GM21529 (cell line): ENCODE results near the gene IL37.
A peak's percentile ranks its signal among the peaks of the same experiment; 100 is the strongest.

Source experiments
- ATAC-seq: cut with Tn5 transposase; IDR thresholded peaks from one replicate; pipeline ENCODE4 v1.9.1; 2021; ENCODE audit not compliant: unreplicated experiment

Gene IL37, protein sequence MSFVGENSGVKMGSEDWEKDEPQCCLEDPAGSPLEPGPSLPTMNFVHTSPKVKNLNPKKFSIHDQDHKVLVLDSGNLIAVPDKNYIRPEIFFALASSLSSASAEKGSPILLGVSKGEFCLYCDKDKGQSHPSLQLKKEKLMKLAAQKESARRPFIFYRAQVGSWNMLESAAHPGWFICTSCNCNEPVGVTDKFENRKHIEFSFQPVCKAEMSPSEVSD

DNA sequence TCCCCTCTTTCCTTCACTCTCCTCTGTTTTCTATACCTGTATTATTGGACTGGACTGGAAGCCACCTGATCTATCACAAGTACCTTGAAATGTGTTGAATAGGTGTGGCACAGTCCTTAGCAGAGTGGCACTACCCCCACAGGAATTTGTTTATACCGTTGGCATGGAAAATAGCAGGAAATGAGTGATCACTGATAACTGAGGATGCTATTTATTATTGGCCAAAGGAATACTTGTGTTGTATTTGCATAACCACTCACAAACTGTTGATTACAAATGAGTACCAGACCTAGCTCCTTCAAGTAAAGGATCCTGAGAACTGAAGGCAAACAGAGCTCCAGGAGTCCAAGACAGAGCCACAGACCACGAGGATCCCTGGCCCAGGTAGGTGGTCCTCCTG lies at the start of gene IL37:
Gene IL37 (plus strand): TSS at position 301 of the 400 bp plus-strand sequence. CDS start 1,848 bp downstream, outside the sequence.
- no peak for ATAC-seq

DNA sequence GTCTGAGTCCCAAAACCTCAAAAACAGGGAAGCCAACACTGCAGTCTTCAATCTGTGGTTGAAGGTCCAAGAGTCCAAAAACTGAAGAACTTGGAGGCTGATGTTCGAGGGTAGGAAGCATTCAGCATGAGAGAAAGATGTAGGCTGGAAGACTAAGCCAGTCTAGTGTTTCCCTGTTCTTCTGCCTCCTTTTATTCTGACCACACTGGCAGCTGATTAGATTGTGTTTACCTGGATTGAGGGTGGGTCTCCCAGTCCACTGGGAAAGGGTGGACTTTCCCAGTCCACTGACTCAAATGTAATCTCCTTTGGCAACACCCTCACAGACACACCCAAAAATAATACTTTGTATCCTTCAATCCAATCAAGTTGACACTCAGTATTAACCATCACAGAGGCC lies 46.9 kb upstream of the IL37 start:
- ATAC-seq, result no peak

DNA sequence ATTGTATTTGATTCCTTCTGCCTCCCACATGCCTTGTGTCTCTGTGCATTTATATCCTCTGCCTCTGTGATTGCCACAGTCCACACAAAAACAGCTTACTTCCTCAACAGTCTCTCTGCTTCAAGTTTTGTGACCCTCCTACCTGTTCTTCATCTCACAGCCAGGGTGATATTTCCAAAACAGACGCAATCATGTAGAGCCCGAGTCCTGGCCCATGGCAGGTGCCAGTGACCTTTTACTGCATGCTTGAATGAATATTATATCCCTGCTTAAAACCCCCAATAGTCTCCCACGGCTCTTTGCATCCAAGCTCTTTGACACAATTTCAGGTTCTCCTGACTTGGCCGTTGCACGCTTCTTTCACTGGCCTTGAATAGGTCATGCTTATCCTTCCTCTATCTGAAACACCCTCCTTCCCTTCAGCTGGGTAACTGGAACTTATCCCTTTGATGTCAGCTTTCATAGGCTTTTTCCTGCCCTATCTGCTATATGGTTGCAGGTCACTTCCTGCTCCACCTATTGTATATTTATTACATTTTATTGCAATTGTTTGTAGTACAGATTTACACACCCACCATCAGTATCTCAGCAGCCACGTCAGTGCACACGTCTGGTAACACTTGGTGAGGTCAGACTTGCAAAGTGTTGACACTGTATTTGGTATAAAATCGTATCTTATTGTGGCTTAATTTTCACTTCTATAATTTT lies 44.7 kb upstream of the IL37 start:
- no peak for ATAC-seq

DNA sequence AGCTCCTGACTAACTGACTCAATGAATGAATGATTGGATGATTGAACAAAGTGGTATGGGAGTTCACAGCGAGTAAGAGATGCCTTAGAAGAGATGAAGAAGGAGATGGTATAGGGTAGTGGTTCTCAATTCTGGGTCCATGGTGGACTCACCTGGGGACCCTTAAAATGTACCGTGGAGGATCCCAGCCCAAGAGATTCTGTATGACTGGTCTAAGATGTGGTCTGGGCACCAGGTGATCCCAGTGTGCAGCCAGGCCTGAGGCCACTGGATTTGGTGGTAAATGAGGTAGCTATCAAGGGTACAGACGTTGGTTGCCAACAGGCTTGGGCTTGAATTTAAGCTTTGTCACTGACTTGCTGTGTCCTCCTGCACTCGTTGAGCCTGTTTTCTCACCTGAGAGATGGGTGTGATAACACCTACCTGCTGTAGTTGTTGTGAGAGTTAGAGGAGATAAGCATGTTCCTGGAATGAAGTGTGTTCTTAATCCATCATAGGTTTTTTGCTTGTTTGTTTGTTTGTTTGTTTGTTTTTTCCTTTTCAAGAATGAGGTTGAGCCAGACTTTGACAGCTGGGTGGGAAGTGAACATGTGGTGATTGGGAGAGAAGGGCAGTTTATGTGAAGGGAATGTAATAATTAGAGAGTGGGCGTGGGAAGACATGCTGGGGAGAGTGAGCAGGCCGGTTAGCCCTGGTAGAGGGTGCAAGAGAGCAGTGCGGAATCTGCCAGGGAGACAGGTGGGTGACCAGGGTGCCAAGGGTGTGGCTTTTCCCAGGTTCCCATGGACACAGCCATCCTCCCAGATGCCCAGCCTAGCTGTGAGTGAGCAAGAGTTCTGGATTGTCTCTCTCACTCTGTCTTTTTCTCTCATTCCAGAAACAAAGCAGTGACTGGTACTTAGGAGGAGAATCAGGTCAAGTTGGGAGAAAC lies 43.0 kb upstream of the IL37 start:
- ATAC-seq, result no peak

DNA sequence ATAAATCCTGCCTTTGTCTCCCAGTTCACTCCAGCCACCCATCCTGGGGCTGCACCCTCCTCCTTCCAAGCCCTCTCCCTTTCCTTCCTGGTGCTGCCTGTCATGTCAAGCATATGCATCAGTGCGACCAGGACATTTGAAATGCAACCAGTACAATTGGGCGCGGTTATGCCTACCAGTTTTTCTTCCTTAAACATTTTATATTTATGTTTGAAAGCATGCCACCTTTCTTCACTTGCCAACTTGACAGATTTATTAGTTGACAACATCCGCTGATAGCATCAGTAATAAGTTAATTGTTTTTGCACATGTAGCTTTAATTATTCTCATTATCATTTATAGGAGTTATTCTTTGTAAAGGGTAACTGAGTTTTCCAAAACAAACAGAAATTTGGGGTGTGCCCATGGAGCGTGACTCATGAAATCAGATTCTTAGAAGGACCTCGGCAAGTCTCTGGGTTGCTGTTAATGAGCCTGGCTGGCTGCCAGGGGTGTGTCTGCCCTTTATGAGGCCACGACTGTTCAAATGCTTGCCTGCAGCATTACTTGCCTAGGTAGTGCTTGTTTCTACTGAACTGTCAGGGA lies 41.6 kb upstream of the IL37 start:
- no peak for ATAC-seq

DNA sequence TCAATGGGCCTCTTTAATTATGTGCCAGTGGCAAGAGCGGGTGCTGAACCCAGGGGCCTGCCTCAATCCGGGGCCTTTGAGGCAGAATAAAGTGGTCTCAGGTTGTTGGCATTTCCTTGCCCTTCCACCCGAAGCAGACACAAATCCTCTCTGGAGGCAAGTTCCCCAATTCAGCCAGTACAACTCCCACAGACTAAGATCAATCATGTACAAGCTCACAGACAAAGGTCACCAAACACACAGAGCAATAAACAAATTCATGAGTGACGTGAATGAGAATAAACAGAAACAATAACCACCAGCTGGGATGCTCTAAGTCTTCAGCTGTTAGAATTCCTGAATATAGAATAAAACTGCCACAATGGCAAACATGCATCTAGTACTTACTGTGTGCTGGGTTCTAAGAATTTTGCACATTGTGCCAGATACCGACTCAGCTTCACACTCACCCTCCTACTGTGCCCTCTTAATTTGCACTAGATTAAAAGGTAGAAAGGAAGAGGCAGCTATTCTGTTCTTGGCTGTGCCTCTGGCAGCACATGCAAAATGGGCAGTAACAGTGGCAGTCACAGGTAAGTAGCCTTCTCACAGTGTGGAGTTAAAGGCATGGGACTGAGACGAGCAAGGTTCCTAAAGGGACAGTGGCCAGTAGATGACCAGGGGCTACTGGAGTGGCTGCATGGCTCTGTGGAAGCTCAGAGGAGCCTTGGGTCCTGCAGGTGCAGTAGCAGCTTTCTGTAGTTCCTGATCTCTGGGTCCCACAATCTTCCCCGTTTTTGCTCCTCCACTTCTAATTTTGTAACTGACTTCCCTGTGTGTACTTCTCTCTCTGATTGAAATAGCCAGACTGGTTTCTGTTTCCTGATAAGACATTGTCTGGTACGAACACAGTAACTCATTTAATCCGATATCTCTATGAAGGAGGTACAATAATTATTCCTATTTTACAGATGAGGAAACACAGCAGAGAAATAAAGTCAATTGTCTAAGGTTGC lies 39.8 kb upstream of the IL37 start:
- no peak for ATAC-seq

DNA sequence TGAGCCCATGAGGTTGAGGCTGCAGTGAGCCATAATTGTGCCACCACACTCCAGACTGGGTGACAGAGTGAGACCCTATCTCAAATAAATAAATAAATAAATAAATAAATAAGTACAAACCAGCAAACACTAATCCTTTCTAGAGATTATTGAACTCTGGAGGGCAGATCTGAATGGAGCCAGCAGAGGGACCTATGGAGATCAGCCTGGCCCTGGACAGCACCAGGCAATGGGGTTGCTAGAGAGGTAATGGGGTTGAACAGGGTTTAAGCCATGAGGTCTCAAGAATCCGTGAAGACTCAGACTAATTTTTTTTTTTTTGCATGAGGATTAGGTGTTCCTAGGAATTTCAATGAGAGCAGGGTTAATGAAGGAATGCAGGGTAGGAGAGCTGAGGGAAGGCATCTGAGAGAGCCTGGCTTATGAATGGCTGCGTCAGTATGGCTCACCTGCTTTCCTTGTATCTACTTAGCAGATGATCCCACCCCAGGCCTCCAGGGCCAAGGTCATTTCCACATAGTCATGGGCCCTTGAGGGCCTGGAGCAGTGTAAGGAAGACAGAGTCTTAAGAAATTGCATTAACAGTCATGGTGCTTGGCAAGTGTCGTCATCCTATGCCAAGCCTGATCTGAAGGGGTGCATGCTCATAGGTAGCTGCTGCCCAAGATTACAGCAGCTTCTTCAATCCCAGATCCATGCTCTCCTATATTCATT lies 34.6 kb upstream of the IL37 start:
- ATAC-seq, result no peak

DNA sequence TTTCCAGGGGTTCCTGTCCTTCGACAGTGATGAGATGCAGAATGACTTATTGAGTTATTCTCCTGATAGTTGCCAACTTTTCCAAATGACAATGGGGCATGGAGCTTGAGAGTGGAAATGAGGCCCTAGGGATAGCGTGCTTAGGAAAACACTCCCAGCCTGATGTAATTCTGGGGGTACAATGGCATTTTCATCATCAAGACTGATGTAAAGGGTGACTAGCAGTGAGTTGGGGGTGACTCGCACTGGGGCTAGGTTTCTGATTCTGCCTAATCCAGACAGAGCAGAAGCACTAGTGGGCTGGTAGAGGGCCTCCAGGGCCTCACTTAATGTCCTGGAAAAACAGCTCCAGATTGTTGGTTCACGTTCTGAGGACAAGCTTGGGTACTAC lies 34.0 kb upstream of the IL37 start:
- no peak for ATAC-seq

DNA sequence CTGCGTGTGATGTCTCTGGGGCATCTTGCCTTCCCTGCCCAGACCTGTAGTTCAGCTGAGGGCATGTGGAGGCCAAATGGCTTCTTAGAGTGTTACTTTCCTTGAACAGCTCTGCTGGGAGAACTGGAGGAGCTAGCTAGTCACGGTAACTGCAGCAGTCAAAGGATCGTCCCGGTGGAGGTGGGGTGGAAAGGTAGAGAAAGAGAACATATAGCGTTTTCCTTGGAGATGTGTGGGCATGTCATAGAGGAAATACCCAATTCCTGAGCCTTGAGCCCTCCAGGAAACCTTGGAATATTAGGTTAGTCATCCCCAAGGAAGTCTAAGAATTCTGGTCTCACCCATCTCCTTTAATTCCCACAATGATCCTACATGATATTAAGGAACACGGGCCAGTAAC lies 33.5 kb upstream of the IL37 start:
- no peak for ATAC-seq

DNA sequence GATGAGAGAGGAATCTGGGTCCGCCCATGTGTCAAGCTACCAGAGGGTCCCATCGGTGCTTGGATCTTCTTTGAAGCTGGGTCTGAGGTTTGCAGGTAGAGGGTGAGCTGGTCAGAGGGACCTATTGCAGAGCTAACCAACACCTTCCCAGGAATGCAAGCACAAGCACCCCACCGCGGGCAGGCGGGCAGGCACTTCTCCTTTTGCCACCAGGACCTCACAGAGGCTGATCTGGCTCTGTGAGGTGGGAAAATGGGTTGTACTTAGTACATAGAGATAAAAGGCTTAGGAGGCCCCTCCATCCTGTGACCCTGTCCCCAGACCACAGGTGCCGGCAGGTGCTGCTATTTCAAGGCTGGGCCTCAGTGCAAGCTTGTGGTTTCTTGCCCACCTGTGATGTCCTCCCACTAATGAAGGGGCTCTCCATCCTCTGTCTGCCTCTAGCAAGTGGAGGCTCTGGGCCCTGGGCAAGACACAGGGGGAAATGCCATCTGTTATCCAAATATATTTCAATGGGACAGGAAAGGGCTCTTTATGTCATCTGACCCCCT lies 31.4 kb upstream of the IL37 start:
- ATAC-seq, result no peak

DNA sequence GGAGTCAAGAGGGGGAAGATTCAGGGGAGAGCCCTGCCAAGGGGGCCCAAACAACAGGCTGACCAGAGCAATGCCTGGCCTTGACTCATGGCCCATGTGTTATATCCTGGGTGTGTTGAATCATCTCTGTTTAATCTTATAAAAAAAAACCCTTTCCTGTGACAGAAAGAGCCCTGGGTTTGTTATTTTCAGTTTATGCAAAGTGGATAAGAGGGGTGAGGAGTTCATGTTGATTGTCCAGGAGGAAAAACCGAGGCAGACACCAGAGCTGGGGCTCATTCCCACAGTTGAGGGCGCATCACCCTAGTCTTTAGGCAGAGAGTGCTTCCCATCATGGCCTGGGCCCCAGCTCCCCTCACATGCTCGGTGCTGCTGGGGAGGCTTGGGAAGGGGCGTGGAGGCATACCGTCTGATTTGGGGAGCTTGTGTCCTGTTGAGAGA lies 30.9 kb upstream of the IL37 start:
- ATAC-seq, result no peak

DNA sequence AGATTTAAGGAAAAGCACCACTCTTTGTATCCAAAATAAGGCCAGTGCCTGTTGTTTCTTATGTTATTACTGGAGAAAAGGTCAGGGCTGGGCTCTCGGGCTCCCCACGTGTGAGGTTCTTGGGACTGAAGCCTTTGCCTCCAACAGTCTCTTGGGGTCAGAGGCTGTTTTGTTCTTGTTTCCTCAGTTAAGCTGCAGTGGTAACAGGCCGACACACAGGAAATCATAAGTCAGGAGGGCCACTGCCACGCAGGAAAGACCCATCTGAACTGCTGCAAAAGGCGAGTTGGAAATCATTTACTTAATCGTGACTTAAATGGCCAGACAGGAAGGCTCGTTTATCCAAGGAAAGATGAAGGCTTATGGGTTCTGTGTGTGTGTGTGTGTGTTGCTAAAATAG lies 30.3 kb upstream of the IL37 start:
- no peak for ATAC-seq

DNA sequence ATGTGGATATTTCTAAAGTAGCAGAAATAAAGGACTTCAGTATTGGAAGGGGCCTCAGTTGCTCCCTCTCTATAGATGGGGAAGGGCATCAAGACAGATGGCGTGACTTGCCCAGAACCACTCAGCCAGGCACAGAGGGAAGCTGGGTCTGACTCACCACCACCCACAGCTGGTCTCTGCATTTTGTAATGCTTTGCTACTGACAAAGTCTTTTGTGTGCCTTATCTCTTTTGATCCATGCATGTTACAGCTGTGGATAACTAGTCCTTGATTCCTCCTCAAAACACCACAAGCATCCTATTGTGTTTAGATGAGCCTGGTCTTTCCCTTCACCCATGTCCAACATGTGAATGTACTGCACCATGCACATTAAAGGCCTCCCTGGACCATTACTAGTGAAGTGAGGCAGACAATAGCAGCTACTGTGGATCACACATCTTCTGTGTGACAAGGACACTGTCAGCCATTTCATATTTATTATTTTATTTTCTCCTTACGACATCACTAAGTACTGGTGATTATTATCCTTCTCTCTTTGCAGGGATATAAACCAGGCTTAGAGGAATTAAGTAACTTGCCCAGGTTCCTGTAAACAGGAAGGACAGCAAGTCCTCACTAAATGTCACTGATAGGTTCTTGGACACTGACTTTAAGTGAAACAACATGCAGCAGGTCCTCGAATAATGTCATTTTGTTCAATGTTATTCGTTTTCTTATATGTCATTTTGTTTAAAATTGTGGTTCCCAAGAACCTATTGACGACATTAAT lies 29.6 kb upstream of the IL37 start:
- ATAC-seq, result peak; percentile 76

DNA sequence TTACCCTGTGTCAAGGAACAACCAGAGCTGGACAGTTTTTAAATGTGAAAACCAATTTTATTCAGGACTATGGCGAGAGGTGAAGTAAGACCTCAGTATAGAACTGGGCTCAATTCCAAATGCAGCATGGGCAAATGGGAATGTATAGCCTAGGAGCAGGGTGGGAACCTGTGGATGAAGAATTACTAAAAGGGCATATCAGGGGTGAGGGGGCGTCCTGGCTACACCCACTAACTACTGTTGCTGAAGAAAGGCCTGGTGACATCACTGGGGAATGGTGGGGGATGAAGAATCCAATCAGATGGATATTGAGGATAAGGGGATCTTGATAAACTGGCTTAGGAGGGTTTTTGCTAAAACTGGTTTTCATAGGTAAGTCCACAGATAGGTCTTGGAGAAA lies 27.3 kb upstream of the IL37 start:
- no peak for ATAC-seq

DNA sequence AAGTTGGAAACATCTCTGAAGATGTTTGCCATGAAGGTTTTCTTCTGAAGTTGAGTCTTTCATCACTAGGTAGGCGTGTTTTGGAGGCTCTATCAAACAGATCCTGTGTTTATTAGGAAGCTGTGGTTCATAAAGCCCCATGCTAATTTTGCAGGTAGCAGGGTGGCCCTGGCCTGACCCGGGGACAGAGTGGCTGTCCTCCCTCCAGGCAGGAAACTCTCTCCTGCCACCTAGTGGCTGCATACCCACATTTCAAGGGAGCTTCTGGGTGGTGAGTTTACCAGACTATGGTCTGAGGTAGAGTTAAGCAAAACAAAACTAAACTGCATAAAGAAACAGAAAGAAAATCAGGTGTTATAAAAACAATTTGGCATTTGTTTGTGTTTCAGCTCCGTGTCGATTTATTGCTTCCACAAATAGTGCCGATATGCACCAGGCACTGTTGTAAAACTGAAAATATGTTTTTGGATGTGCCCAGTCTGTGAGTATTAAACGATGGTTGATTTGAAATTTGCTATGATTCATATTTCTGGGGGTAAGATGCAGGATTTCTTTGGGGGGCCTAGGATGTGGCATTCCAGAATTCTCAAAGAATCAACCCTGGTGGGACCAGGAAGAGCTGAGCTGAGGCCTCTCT lies 26.0 kb upstream of the IL37 start:
- peak; percentile 46 for ATAC-seq

DNA sequence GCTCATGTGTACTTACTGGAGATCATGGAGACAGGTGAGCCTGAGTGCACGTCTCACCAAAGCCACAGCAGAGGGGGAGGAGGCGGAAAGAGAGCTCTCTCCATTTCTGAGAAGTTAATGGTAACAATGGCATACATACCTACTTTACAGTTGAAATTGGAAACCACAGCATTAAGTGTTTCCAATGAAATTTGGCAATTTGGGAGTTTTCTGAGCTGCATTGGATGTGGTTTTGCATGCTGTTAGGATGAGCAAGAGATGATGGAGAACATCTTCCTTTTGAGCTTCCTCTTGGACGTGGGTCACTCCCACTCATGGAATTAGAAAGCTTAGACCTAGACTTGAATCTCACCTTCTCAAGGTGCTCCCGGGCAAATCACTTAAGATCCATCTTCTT lies 25.5 kb upstream of the IL37 start:
- ATAC-seq, result no peak

DNA sequence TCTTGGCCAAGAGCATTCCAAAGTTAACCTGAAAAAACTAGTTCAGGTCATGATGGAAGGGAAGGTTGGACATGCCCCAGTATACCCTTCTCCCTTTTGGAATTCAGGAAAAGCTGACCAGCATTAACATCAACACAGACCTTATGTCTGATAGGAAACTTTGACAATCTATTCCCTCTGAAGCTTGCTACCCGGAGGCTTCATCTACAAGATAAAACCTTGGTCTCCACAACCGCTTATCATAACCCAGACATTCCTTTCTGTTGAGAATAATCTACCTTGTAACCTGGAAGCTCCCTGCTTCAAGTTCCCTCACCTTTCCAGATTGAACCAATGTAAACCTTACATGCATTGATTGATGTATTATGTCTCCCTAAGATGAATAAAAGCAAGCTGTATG lies 24.7 kb upstream of the IL37 start:
- no peak for ATAC-seq
